Esophagus muscularis mucosa (tissue), 4 donors: ENCODE results near the gene GIMAP4. TPM values are rescaled to one million over a fixed set of nuclear protein-coding genes. Genes with fewer than 3 reads are reported as not detected.

ENCODE experiments used
- DNase-seq: peaks from one replicate; pipeline ENCODE4 v3.0.0-alpha.2; 2017; ENCODE audit errors: extremely low spot score
- H3K27ac ChIP-seq, 4 donors: fragments of 200-600 bp; sonication (generic); replicated peaks in 1 of 4; 1 replicate in 3 of 4; 2 replicates in 1 of 4; pipeline ENCODE4 v1.5.1; 2016 to 2019; ENCODE audit warnings: mild to moderate bottlenecking in 1 of 4
- H3K27me3 ChIP-seq, 4 donors: fragments of 200-600 bp; sonication (generic); one replicate each; pipeline versions ENCODE4 v1.5.1 to v1.6.0; 2016 to 2019
- H3K36me3 ChIP-seq, 4 donors: fragments of 200-600 bp; sonication (generic); one replicate each; pipeline ENCODE4 v1.5.1; 2016 to 2019
- H3K4me1 ChIP-seq, 4 donors: fragments of 200-600 bp; sonication (generic); one replicate each; pipeline ENCODE4 v1.5.1; 2016 to 2019
- H3K4me3 ChIP-seq, 4 donors: fragments of 200-600 bp; sonication (generic); 1 replicate in 2 of 4; 2 replicates in 2 of 4; pipeline ENCODE4 v1.5.1; 2016 to 2019; ENCODE audit warnings: mild to moderate bottlenecking in 4 of 4, moderate library complexity in 1 of 4
- H3K9me3 ChIP-seq, 4 donors: fragments of 200-600 bp; sonication (generic); 1 replicate in 3 of 4; 2 replicates in 1 of 4; pipeline ENCODE4 v1.5.1; 2016 to 2019
- EP300 ChIP-seq: sonication (generic); formaldehyde crosslinking; IDR thresholded peaks from one replicate; pipeline ENCODE4 v1.6.1; 2017; ENCODE audit warnings: antibody characterized with exemption
- POLR2A ChIP-seq: fragments of 450-650 bp; IDR thresholded peaks from one replicate; pipeline ENCODE4 v1.6.1; 2017; ENCODE audit warnings: antibody characterized with exemption, moderate library complexity, mild to moderate bottlenecking, low read depth
- POLR2AphosphoS5 ChIP-seq, 2 donors: sonication (generic); formaldehyde crosslinking; IDR thresholded peaks; one replicate each; pipeline ENCODE4 v1.6.1; 2017; ENCODE audit warnings: antibody characterized with exemption in 2 of 2
- WGBS: methylation state at CpG from one replicate; pipeline ENCODE4 v1.1.5; 2018; 5-methylcytosine and 5-hydroxymethylcytosine counted together
- intact Hi-C: fragments of 100-400 bp; cut with DNase I; formaldehyde crosslinking; loops from one replicate; pipeline ENCODE4 v1.15.1; 2023
- total RNA-seq, 4 donors: library from RNA; depleted of rRNA; stranded (reverse); fragments of >200 nt; gene quantifications; one replicate each; pipeline versions ENCODE4 v1.1.0 to v1.2.1, GENCODE V29; 2016
- TF ChIP-seq, protein P1 (sequence below), 3 experiments: fragments of 200-600 bp in 2 of 3; fragments of 450-650 bp in 1 of 3; sonication (generic) in 2 of 3; IDR thresholded peaks; one replicate each; pipeline ENCODE4 v1.5.1; 2017 to 2019; ENCODE audit warnings: antibody characterized with exemption in 3 of 3, mild to moderate bottlenecking in 2 of 3, moderate library complexity in 1 of 3

Gene GIMAP4
- total RNA-seq, 4 donors from 2014 or later: 18.3 to 35.3 (median 31.1) TPM

DNA sequence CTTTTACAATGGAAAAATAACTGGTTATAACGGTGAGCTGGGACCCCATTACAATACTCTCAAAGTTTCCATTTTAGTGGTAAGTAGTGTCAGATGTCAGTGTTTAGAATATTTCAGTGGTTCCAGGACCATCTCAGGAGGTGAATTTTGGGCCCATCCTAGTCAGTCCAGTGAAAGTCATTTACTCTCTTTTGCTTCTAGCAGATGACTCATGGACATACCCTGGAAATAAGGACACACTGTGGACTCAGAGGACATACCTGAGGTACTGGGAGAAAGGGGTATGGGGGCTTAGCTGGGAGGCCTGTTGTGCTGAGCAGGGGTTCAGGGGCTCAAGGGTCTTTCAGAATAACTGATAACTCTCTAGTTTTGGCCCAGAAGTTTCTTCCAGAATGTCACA, 618 bp upstream of the GIMAP4 start:
- intact Hi-C loops: no loop called here
- no peak for DNase-seq
- H3K4me3 ChIP-seq: no peak overlapping the region
- H3K4me1 ChIP-seq: no peaks in the 10 kb centered on the region
- H3K36me3 ChIP-seq: peaks cover 0 to 20% (median 4%) of the 10 kb centered on the region in 4 donors
- no peaks in the 10 kb centered on the region for H3K27me3 ChIP-seq
- H3K27ac ChIP-seq: peak overlapping the region in 1 of 4 donors; percentile 2
- no peak for TF ChIP-seq POLR2AphosphoS5 (IDR thresholded peaks at IDR 0.05)
- no peak for TF ChIP-seq POLR2A
- no peak for TF ChIP-seq EP300
- TF ChIP-seq, protein P1, sequence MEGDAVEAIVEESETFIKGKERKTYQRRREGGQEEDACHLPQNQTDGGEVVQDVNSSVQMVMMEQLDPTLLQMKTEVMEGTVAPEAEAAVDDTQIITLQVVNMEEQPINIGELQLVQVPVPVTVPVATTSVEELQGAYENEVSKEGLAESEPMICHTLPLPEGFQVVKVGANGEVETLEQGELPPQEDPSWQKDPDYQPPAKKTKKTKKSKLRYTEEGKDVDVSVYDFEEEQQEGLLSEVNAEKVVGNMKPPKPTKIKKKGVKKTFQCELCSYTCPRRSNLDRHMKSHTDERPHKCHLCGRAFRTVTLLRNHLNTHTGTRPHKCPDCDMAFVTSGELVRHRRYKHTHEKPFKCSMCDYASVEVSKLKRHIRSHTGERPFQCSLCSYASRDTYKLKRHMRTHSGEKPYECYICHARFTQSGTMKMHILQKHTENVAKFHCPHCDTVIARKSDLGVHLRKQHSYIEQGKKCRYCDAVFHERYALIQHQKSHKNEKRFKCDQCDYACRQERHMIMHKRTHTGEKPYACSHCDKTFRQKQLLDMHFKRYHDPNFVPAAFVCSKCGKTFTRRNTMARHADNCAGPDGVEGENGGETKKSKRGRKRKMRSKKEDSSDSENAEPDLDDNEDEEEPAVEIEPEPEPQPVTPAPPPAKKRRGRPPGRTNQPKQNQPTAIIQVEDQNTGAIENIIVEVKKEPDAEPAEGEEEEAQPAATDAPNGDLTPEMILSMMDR (IDR thresholded peaks at IDR 0.05): no peak
- H3K9me3 ChIP-seq: no peaks in the 10 kb centered on the region
- WGBS: 90% methylated on average over 1 of the region's 1 CpG

DNA sequence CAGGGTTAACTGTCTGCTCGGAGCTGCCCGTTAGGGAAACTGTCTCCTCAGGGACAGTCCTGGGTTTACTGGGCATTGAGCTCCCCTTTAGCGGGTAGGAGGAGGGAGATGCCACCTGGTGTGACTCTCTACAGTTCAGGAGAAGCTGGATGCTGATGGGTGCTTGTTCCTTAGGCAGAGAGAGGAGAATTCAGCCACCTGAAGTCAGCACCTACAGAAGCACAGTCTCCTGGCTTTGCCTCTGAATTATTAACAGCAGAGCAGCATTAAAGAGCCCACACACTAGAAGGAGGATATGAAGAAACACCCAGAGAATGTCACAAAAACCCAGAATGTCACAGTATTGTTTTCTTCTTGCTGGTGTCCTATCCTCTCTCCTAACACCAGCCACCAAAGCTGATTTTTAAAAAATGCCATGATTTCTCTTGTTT, 696 bp downstream of the GIMAP4 start:
- TF ChIP-seq POLR2A (no peak), POLR2AphosphoS5 (IDR thresholded peaks at IDR 0.05) (no peak), EP300 (no peak)
- TF ChIP-seq, protein P1 (IDR thresholded peaks at IDR 0.05): no peak
- H3K36me3 ChIP-seq: peaks cover 0 to 33% (median 13%) of the 10 kb centered on the region in 4 donors
- intact Hi-C loops: no loop called here
- no peaks in the 10 kb centered on the region for H3K27me3 ChIP-seq
- peak overlapping the region; percentile 65 to 70 (median 68) for H3K27ac ChIP-seq
- peaks cover 0 to 4% (median 0%) of the 10 kb centered on the region in 4 donors for H3K9me3 ChIP-seq
- H3K4me1 ChIP-seq: no peaks in the 10 kb centered on the region
- WGBS: 57% methylated on average over 3 of the region's 3 CpGs
- H3K4me3 ChIP-seq: peak overlapping the region; percentile 45 to 61 (median 48)
- no peak for DNase-seq

DNA sequence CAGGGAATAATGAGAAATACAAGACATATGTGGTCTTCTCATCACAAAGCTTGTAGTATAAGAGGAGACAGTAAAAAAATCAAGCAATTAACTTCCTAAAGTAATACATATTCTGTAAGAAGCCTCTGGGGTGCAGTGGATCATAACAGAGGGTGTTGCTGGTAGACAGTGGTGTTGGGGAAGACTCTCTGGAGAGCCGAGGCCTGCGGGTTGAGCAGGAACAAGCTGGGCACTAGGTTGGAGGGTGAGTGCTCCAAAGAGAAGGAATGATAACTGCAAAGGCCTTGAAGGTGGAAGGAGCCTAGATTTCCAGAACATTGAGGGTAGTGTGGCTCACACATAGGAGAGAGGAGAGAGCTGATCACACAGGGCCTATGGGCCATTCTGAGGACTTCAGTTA, 1.5 kb downstream of the GIMAP4 start:
- Histone ChIP-seq H3K27me3 (no peaks in the 10 kb centered on the region), H3K27ac (peak overlapping the region; percentile 6 to 70 (median 49)), H3K4me3 (peak overlapping the region; percentile 45 to 61 (median 48)), H3K36me3 (peaks cover 0 to 39% (median 14%) of the 10 kb centered on the region in 4 donors), H3K9me3 (peaks cover 0 to 4% (median 0%) of the 10 kb centered on the region in 4 donors), H3K4me1 (no peaks in the 10 kb centered on the region)
- TF ChIP-seq POLR2A (no peak), EP300 (no peak), POLR2AphosphoS5 (IDR thresholded peaks at IDR 0.05) (no peak)
- TF ChIP-seq, protein P1 (IDR thresholded peaks at IDR 0.05): no peak
- no peak for DNase-seq
- 49% methylated on average over 2 of the region's 2 CpGs for WGBS
- intact Hi-C loops: no loop called here

DNA sequence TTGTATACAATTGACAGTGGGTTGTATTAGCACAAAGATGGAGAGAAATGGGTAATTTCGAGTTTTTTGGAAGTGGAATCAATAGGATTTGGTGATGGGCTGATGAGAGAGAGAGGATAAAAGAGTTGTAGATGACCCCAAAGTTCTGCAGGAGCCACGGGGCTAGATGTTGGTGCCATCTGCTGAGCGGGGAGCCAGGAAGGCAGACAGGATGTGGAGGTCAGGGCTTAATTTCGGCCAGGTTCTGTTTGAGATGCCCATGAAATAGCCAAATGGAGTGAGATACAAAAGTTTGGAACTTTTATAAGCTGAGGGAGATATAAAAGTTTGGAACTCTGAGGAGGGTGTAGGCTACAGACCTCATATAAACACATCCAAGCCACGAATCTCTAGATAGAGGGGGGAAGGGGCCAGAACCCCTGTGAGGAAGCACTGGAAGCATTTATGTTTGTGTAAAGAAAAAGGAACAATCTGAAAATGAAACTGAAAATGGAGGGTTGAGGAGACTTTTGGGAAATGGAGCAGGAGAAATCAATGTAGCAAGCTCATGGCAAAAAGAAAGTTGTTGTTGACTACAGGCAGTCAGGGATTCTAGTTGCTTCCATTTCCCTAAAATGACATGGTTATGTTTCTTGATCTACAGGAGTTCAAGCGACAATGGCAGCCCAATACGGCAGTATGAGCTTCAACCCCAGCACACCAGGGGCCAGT, 2.2 kb downstream of the GIMAP4 start:
- WGBS: 61% methylated on average over 7 of the region's 7 CpGs
- Histone ChIP-seq H3K4me1 (no peaks in the 10 kb centered on the region), H3K27me3 (no peaks in the 10 kb centered on the region), H3K9me3 (peaks cover 0 to 4% (median 0%) of the 10 kb centered on the region in 4 donors), H3K27ac (peak overlapping the region; percentile 6 to 70 (median 49)), H3K4me3 (peak overlapping the region; percentile 45 to 61 (median 48)), H3K36me3 (peaks cover 0 to 43% (median 14%) of the 10 kb centered on the region in 4 donors)
- DNase-seq: no peak
- intact Hi-C loops: no loop called here
- TF ChIP-seq EP300 (no peak), POLR2A (no peak), POLR2AphosphoS5 (IDR thresholded peaks at IDR 0.05) (no peak)
- TF ChIP-seq, protein P1 (IDR thresholded peaks at IDR 0.05): no peak
